K562 (cell line): ENCODE measurements around the gene UQCC2. TPM values are rescaled to one million over a fixed set of nuclear protein-coding genes. Genes with fewer than 3 reads are reported as not detected.

Experiments used
- ATAC-seq: fragments of 200-7000 bp; cut with Tn5 transposase; 3 replicates; pipeline ENCODE4 v1.9.1; 2020; ENCODE audit warnings: moderate library complexity
- BruUV-seq: library from RNA; stranded (reverse); fragments of 400-500 nt; replicated peaks from 2 replicates; lab custom pipeline; 2021; lab: Mats Ljungman, UMichigan
- CTCF ChIA-PET: fragments of 300-600 bp; formaldehyde crosslinking; extraction: SDS; loops from one replicate; lab custom pipeline; 2021; ENCODE audit warnings: low intra/inter-chr PET ratio; lab: Yijun Ruan, JAX
- POLR2A ChIA-PET: fragments of 300-600, 350-650 bp; sonication (Branson Sonifier 250); formaldehyde crosslinking; extraction: SDS; loops from one replicate; lab custom pipeline; 2021; ENCODE audit warnings: antibody characterized with exemption, inconsistent platforms; lab: Yijun Ruan, JAX
- DNase-seq, 4 experiments: peaks; one replicate each; pipeline versions ENCODE4 v3.0.0 to v3.0.0-alpha.2; 2011 to 2018; ENCODE audit warnings: low spot score in 3 of 4, mixed read lengths in 3 of 4; ENCODE audit errors: extremely low read depth in 1 of 4
- FAIRE-seq: peaks from 2 replicates; lab custom pipeline; 2011; peaks lifted over from hg19 to GRCh38; lab: Jason Lieb, UNC
- H2AFZ ChIP-seq: 2 replicates; pipeline ENCODE4 v1.6.0; 2011; ENCODE audit warnings: low read depth, low read length, control low read depth, inconsistent platforms
- H3K27ac ChIP-seq: fragments of 200-600 bp; 3 replicates; pipeline ENCODE4 v1.8.0; 2011; ENCODE audit warnings: low read depth, mild to moderate bottlenecking, control low read depth, inconsistent platforms, low read length, moderate library complexity, mixed read lengths; ENCODE audit errors: extremely low read depth
- H3K27me3 ChIP-seq, 2 experiments: fragments of 300-600 bp in 1 of 2; 2 replicates in 1 of 2; 3 replicates in 1 of 2; pipeline versions ENCODE4 v1.6.0 to v1.8.0; 2011; ENCODE audit warnings: inconsistent platforms in 2 of 2, low read length in 2 of 2, mild to moderate bottlenecking in 1 of 2, mixed read lengths in 1 of 2, moderate library complexity in 1 of 2; ENCODE audit not compliant: control insufficient read depth in 2 of 2, insufficient read depth in 2 of 2
- H3K36me3 ChIP-seq: fragments of 300-600 bp; 3 replicates; pipeline ENCODE4 v1.8.0; 2011; ENCODE audit warnings: mild to moderate bottlenecking, low read length, inconsistent platforms; ENCODE audit not compliant: control insufficient read depth, insufficient read depth
- H3K4me1 ChIP-seq, 2 experiments: fragments of 200-600 bp in 1 of 2; replicated peaks in 1 of 2; 2 replicates in 1 of 2; 3 replicates in 1 of 2; pipeline versions ENCODE4 v1.5.1 to v1.8.0; 2011; ENCODE audit warnings: inconsistent platforms in 2 of 2, low read length in 2 of 2, mild to moderate bottlenecking in 1 of 2, mixed read lengths in 1 of 2, moderate library complexity in 1 of 2; ENCODE audit not compliant: control insufficient read depth in 2 of 2, insufficient read depth in 2 of 2
- H3K4me2 ChIP-seq: 2 replicates; pipeline ENCODE4 v1.6.1; 2011; ENCODE audit warnings: low read length, control low read depth, inconsistent platforms, mixed read lengths; ENCODE audit not compliant: insufficient read depth
- H3K4me3 ChIP-seq: fragments of 200-600 bp; sonication (generic), shearing (Covaris generic); 2 replicates; pipeline ENCODE4 v1.5.1; 2016; ENCODE audit warnings: control low read depth, inconsistent platforms
- H3K79me2 ChIP-seq: fragments of 200-600 bp; 3 replicates; pipeline ENCODE4 v1.8.0; 2011; ENCODE audit warnings: low read length, inconsistent platforms; ENCODE audit not compliant: control insufficient read depth, insufficient read depth
- H3K9ac ChIP-seq, 2 experiments: 2 replicates each; pipeline versions ENCODE4 v1.6.0 to v1.6.1; 2011; ENCODE audit warnings: low read depth in 2 of 2, low read length in 2 of 2, control low read depth in 1 of 2, inconsistent platforms in 1 of 2, mild to moderate bottlenecking in 1 of 2, mixed read lengths in 1 of 2; ENCODE audit not compliant: insufficient read depth in 1 of 2
- H3K9me1 ChIP-seq: one replicate; pipeline ENCODE4 v1.6.0; 2011; ENCODE audit warnings: inconsistent platforms, mild to moderate bottlenecking, low read length, moderate library complexity; ENCODE audit not compliant: control insufficient read depth, insufficient read depth
- H3K9me3 ChIP-seq: replicated peaks from 2 replicates; pipeline ENCODE4 v1.5.1; 2011; ENCODE audit warnings: low read depth, low read length, inconsistent platforms; ENCODE audit not compliant: control insufficient read depth, insufficient read depth
- H4K20me1 ChIP-seq: replicated peaks from 2 replicates; pipeline ENCODE4 v1.6.1; 2011; ENCODE audit warnings: low read length, inconsistent platforms, mixed read lengths; ENCODE audit not compliant: control insufficient read depth, insufficient read depth
- BACH1 ChIP-seq: fragments of 200-800 bp; sonication (Bioruptor generic); IDR thresholded peaks from 2 replicates; pipeline ENCODE4 v1.6.1; 2016; ENCODE audit warnings: missing genetic modification characterization, missing compliant biosample characterization
- BHLHE40 ChIP-seq: IDR thresholded peaks from 2 replicates; pipeline ENCODE4 v1.6.1; 2011; ENCODE audit warnings: low read length, improper control_type of control experiment
- CHCHD3 ChIP-seq: fragments of 250-450 bp; sonication (Bioruptor Pico); IDR thresholded peaks from 2 replicates; pipeline ENCODE4 v2.1.2; 2022; ENCODE audit warnings: mild to moderate bottlenecking
- ELF1 ChIP-seq: fragments of 200-800 bp; sonication (Bioruptor generic); IDR thresholded peaks from 2 replicates; pipeline ENCODE4 v1.6.1; 2016; ENCODE audit warnings: missing genetic modification characterization, missing compliant biosample characterization
- GTF2E2 ChIP-seq: fragments of 200-800 bp; sonication (Bioruptor generic); IDR thresholded peaks from 2 replicates; pipeline ENCODE4 v1.6.1; 2016; ENCODE audit warnings: missing genetic modification characterization, missing compliant biosample characterization
- HIVEP1 ChIP-seq: fragments of 250-450 bp; sonication (Bioruptor Pico); IDR thresholded peaks from 2 replicates; pipeline ENCODE4 v1.4.0; 2020; ENCODE audit warnings: mild to moderate bottlenecking
- HNRNPH1 ChIP-seq: fragments of 200-400 bp; formaldehyde crosslinking; optimal IDR thresholded peaks from 2 replicates; pipeline ENCODE3; 2017; ENCODE audit warnings: low read depth, mild to moderate bottlenecking, low read length, moderate library complexity
- PBX2 ChIP-seq, 2 experiments: IDR thresholded peaks in 1 of 2; conservative IDR thresholded peaks in 1 of 2; 2 replicates each; pipeline ENCODE4 v1.6.1; 2016; ENCODE audit warnings: low read depth in 2 of 2, mild to moderate bottlenecking in 1 of 2, missing compliant biosample characterization in 1 of 2, missing genetic modification characterization in 1 of 2, moderate library complexity in 1 of 2
- SIN3B ChIP-seq: fragments of 450-650 bp; IDR thresholded peaks from 2 replicates; pipeline ENCODE4 v1.6.1; 2017; ENCODE audit warnings: low read depth, mild to moderate bottlenecking, moderate library complexity
- SMAD2 ChIP-seq: fragments of 150-350 bp; IDR thresholded peaks from 2 replicates; pipeline ENCODE4 v1.6.1; 2014; ENCODE audit warnings: low read depth, mild to moderate bottlenecking, low read length
- SRSF7 ChIP-seq: fragments of 200-400 bp; formaldehyde crosslinking; optimal IDR thresholded peaks from 2 replicates; pipeline ENCODE3; 2017; ENCODE audit warnings: mild to moderate bottlenecking, low read depth, low read length
- TCF15 ChIP-seq: fragments of 250-450 bp; sonication (Bioruptor Pico); IDR thresholded peaks from 2 replicates; pipeline ENCODE4 v1.8.0; 2022; ENCODE audit warnings: moderate library complexity, mild to moderate bottlenecking, inconsistent platforms
- USF1 ChIP-seq: sonication (generic); formaldehyde crosslinking; IDR thresholded peaks from 2 replicates; pipeline ENCODE4 v1.9.0; 2022; ENCODE audit warnings: mild to moderate bottlenecking, missing genetic modification reagents
- USF2 ChIP-seq: sonication (generic); formaldehyde crosslinking; IDR thresholded peaks from 2 replicates; pipeline ENCODE4 v1.5.0; 2020; ENCODE audit warnings: missing genetic modification reagents
- ZC3H11A ChIP-seq: IDR thresholded peaks from 2 replicates; pipeline ENCODE4 v1.6.1; 2012; ENCODE audit warnings: low read depth, low read length, improper control_type of control experiment
- ZNF224 ChIP-seq: sonication (generic); formaldehyde crosslinking; IDR thresholded peaks from 2 replicates; pipeline ENCODE4 v1.8.0; 2022; ENCODE audit warnings: mild to moderate bottlenecking, missing genetic modification reagents
- ZNF589 ChIP-seq: fragments of 200-800 bp; sonication (Bioruptor generic); IDR thresholded peaks from 2 replicates; pipeline ENCODE4 v1.6.1; 2016; ENCODE audit warnings: low read depth, missing genetic modification characterization, missing compliant biosample characterization
- ZNF830 ChIP-seq: fragments of 250-450 bp; sonication (Bioruptor Pico); IDR thresholded peaks from 2 replicates; pipeline ENCODE4 v1.5.0; 2021; ENCODE audit warnings: mild to moderate bottlenecking
- WGBS: fragments of 100-300 bp; shearing (Covaris generic); methylation state at CpG from one replicate; pipeline ENCODE4 v1.1.6; 2016; ENCODE audit warnings: low coverage, mixed read lengths; ENCODE audit not compliant: insufficient coverage; ENCODE audit errors: missing lambda C conversion rate; 5-methylcytosine and 5-hydroxymethylcytosine counted together
- in situ Hi-C: fragments of 300-500 bp; cut with MboI; formaldehyde crosslinking; loops from 4 replicates; pipeline ENCODE4 v1.15.0; 2018; ENCODE audit warnings: inconsistent platforms, mixed read lengths
- intact Hi-C: fragments of 100-400 bp; cut with micrococcal nuclease; formaldehyde crosslinking; loops from 2 replicates; pipeline ENCODE4 v1.14.2; 2022
- polyA plus RNA-seq, 8 experiments: library from polyadenylated mRNA; depleted of rRNA in 4 of 8; stranded (reverse) in 5 of 8; unstranded in 3 of 8; fragments of >200 nt; fragmentation: Nextera tagmentation in 2 of 8; fragmentation: Illumina TruSeq in 1 of 8; extraction: Ambion mirVana in 2 of 8; extraction: Trizol in 1 of 8; gene quantifications; 2 replicates each; pipeline versions ENCODE4 v1.2.1 to v1.2.3, GENCODE V29; 2011 to 2014; ENCODE audit warnings: inconsistent platforms in 1 of 8, missing spikeins in 1 of 8
- total RNA-seq, 7 experiments: library from RNA; depleted of rRNA in 6 of 7; stranded (reverse); fragments of >200 nt in 6 of 7; fragmentation: Illumina TruSeq in 2 of 7; extraction: Trizol in 2 of 7; gene quantifications; 2 replicates each; pipeline versions ENCODE4 v1.2.1 to v1.2.3, GENCODE V29; 2011 to 2021; ENCODE audit warnings: low replicate concordance in 1 of 7

UQCC2 gene
- total and polyA plus RNA-seq, 9 of the 15 experiments (the other 6 are each of a cell fraction or from before 2014, with no cell fraction given) = 58.5 to 927 (median 158) TPM

GRCh38 chr6:33731035-33731434 lies 19.5 kb upstream of the UQCC2 start (continued):
- TF ChIP-seq ZNF830 (CRISPR knock-in tag) (no peak), BHLHE40 (peak; percentile 58; the same call in 1 of the 2 replicates), ELF1 (no peak), BACH1 (tag) (no peak), ZNF589 (CRISPR knock-in tag) (no peak)

- intact Hi-C loops = no loop called here
- Histone ChIP-seq H3K9me3 (no peaks in the 10 kb centered on the region), H3K9ac (no peak overlapping the region), H3K4me3 (no peak overlapping the region), H3K27me3 (peaks cover 57 to 78% of the 10 kb centered on the region in 2 experiments), H3K9me1 (no peaks in the 10 kb centered on the region), H3K4me2 (no peak overlapping the region), H3K4me1 (peaks cover 10 to 15% of the 10 kb centered on the region in 2 experiments; a peak in 4 of 5 replicates), H4K20me1 (peaks cover 19% of the 10 kb centered on the region), H2AFZ (no peak overlapping the region), H3K79me2 (no peaks in the 10 kb centered on the region), H3K27ac (no peak overlapping the region), H3K36me3 (no peaks in the 10 kb centered on the region)
- in situ Hi-C loops = no loop called here
- FAIRE-seq = no peak
- WGBS = 16% methylated on average over 10 of the region's 10 CpGs
- ATAC-seq = no peak; the same call in 2 of the 3 replicates
- CTCF ChIA-PET = interaction anchor here (1.2 kb wide), 1 partner anchor 32 kb away, joined by 3 read pairs; no protein-coding TSS in a partner anchor
- BruUV-seq = no TSS peak
- POLR2A ChIA-PET = interaction anchor here (1.1 kb wide), 1 partner anchor 19 kb away, joined by 5 read pairs; the partner anchor contains the start of gene UQCC2
- no peak for DNase-seq
- peak; percentile 35; the same call in 1 of the 2 replicates for TF ChIP-seq USF2 (CRISPR knock-in tag)
- no peak for TF ChIP-seq HIVEP1 (CRISPR knock-in tag)
- TF ChIP-seq SIN3B = no peak
- no peak for TF ChIP-seq SRSF7
- no peak for TF ChIP-seq SMAD2
- TF ChIP-seq CHCHD3 (CRISPR knock-in tag) = no peak
- no peak for TF ChIP-seq GTF2E2 (tag)
- TF ChIP-seq TCF15 (CRISPR knock-in tag) = no peak
- no peak for TF ChIP-seq ZC3H11A
- no peak for TF ChIP-seq ZNF224 (CRISPR knock-in tag)
- 0 out of 2 replicates have a peak, but pooled peaks have one; percentile 3 for TF ChIP-seq USF1 (CRISPR knock-in tag)
- TF ChIP-seq HNRNPH1 = no peak
- TF ChIP-seq PBX2 (CRISPR knock-in tag; IDR thresholded peaks at IDR 0.05; ENCODE audit: low read depth) = no peak
- no peak for TF ChIP-seq PBX2 (tag; conservative IDR thresholded peaks at IDR 0.05; ENCODE audit: low read depth)
These were observed 19.1 kb upstream of the UQCC2 start for GRCh38 chr6:33730611-33731010.
